Adrenal gland (tissue), 5 donors: Measurements from ENCODE around the gene NPC1.

Source experiments
- CTCF ChIP-seq, 6 experiments: fragments of 450-650 bp in 4 of 6; fragments of 200-600 bp in 2 of 6; sonication (generic) in 1 of 6; IDR thresholded peaks; 1 replicate in 5 of 6; 2 replicates in 1 of 6; pipeline versions ENCODE4 v1.5.1 to v1.8.0; 2016 to 2021; ENCODE audit warnings: antibody characterized with exemption in 6 of 6, mild to moderate bottlenecking in 2 of 6, moderate library complexity in 1 of 6
- POLR2A ChIP-seq, 2 donors: fragments of 450-650 bp; IDR thresholded peaks; one replicate each; pipeline ENCODE4 v1.6.1; 2017; ENCODE audit warnings: antibody characterized with exemption in 2 of 2, mild to moderate bottlenecking in 2 of 2, moderate library complexity in 1 of 2
- donor health status: DM: no; HTN: no; CAD: no.

- TF ChIP-seq CTCF (IDR thresholded peaks at IDR 0.05) (peak in 4 of 6 experiments; percentile 0 to 52 (median 24)), POLR2A (IDR thresholded peaks at IDR 0.05) (no peak)
Observed at GRCh38 chr18:23587220-23587642, 925 bp upstream of the NPC1 start.
